Mucosa of rectum (tissue), 2 donors: ENCODE data around the gene CHL1.

ENCODE experiments used
- H3K27ac ChIP-seq, 2 donors: one replicate each; pipeline ENCODE4 v1.7.0; 2013; ENCODE audit warnings: inconsistent platforms in 2 of 2, low read depth in 2 of 2, low read length in 2 of 2
- H3K27me3 ChIP-seq, 2 donors: one replicate each; pipeline ENCODE4 v1.7.0; 2013; ENCODE audit warnings: low read length in 2 of 2; ENCODE audit not compliant: control insufficient read depth in 2 of 2, insufficient read depth in 2 of 2
- H3K36me3 ChIP-seq, 2 donors: one replicate each; pipeline ENCODE4 v1.7.0; 2013; ENCODE audit warnings: low read length in 2 of 2; ENCODE audit not compliant: control insufficient read depth in 2 of 2, insufficient read depth in 2 of 2
- H3K4me1 ChIP-seq, 2 donors: one replicate each; pipeline ENCODE4 v1.7.0; 2013; ENCODE audit warnings: low read length in 2 of 2, mild to moderate bottlenecking in 1 of 2; ENCODE audit not compliant: control insufficient read depth in 2 of 2, insufficient read depth in 2 of 2
- H3K4me3 ChIP-seq, 2 donors: one replicate each; pipeline ENCODE4 v1.7.0; 2013; ENCODE audit warnings: low read length in 2 of 2
- H3K9ac ChIP-seq, 2 donors: one replicate each; pipeline ENCODE4 v1.7.0; 2013; ENCODE audit warnings: low read length in 2 of 2, low read depth in 1 of 2, mild to moderate bottlenecking in 1 of 2
- H3K9me3 ChIP-seq, 2 donors: one replicate each; pipeline ENCODE4 v1.7.0; 2013; ENCODE audit warnings: low read length in 2 of 2; ENCODE audit not compliant: control insufficient read depth in 2 of 2
- donor health status: healthy.
- donor health status: Normal muscosa, but diverticular disease.

Gene CHL1

DNA sequence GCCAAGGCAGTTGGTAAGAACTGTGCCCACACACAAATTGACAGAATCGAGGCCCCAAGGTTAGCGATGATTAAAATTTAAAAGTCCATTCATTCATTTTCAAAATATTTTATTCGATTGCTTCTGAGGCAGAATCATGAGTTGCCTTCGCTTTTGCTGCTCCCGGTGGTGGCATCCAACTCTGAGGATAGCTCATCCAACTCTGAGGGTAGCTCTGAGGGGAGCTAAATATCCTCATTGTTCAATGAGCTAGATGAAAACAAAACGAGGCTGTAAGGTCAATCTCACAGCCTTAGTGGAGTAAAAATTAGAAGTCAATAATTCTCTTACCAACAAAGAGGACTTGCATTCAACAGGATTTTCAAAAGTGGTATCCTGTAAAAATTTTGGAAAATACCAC, 897 bp upstream of the CHL1 start:
- Histone ChIP-seq H3K4me1 (no peaks in the 10 kb centered on the region), H3K9ac (no peak overlapping the region), H3K4me3 (no peak overlapping the region), H3K27me3 (no peaks in the 10 kb centered on the region), H3K27ac (no peak overlapping the region), H3K9me3 (no peaks in the 10 kb centered on the region), H3K36me3 (no peaks in the 10 kb centered on the region)

DNA sequence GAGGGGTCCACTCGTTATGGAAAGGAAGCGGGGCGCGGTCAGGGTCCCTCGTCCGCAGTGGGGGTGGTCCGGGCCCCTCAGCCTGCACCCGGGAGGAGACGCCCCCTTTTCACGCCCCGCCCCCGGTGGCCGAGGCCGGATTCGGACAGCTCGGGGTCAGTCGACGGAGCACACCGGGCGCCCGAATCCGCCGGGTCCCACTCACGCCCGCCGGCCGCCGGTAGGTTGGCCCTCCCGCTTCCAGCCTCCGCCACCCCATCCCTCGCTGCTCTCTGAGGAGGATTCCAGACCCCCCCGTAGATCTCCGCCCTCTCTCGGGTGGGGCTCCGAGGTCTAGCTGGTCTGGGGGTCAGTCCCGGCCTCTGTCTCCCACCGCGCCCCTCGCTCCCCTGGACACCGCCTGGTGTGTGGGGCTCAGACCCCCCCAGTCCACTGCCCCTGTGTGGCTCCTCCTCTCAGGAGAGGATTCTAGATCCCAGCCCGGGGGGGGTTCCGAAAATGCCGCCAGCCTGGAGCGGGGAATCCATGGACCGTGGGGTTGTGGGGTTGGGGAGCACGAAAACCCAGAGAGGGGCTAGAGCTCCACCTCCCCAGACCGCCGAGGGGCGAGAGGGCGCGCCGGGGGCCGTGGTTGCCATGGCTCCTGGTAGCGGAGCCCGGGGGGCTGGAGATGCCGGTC, 725 bp downstream of the CHL1 start:
- Histone ChIP-seq H3K9me3 (no peaks in the 10 kb centered on the region), H3K4me3 (peak overlapping the region; percentile 51 to 55), H3K4me1 (no peaks in the 10 kb centered on the region), H3K36me3 (no peaks in the 10 kb centered on the region), H3K27me3 (no peaks in the 10 kb centered on the region), H3K27ac (peak overlapping the region; percentile 22 to 32), H3K9ac (peak overlapping the region in 1 of 2 donors; percentile 26)

DNA sequence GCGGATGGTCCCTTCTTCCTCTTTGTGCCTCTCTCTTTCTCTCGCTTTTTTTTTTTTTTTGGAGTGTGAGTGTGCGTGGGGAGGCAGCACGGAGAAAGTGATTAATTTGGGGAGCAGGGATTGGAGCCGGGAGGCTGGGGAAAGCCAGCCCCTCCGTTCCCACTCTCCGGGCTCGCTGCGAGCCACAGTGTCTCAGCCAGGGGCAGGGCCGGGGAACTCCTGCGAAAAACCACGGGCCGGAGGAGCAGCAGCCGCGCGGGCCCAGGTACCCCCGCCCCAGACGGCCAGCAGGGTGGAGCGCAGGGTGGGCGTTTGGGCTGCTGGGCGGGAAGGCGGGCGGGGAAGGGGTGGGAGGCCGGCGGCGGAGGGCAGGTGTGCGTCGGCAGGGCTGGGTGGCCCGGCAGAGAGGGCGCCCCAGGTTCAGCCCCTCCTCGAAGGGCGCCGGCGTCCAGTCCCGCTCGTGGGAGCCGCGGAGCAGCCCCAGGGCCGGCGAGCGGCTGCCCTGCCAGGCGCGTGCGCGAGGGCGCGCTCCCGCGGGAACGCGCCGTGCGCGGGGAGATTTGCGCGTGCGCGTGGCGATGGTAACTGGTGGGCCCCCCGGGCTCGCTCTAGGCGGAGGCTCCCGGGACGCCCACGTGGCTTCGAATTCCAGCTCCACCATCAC, 1.4 kb downstream of the CHL1 start:
- Histone ChIP-seq H3K9ac (no peak overlapping the region), H3K27ac (peak overlapping the region in 1 of 2 donors; percentile 22), H3K27me3 (no peaks in the 10 kb centered on the region), H3K36me3 (no peaks in the 10 kb centered on the region), H3K9me3 (no peaks in the 10 kb centered on the region), H3K4me1 (no peaks in the 10 kb centered on the region), H3K4me3 (peak overlapping the region; percentile 51 to 55)

DNA sequence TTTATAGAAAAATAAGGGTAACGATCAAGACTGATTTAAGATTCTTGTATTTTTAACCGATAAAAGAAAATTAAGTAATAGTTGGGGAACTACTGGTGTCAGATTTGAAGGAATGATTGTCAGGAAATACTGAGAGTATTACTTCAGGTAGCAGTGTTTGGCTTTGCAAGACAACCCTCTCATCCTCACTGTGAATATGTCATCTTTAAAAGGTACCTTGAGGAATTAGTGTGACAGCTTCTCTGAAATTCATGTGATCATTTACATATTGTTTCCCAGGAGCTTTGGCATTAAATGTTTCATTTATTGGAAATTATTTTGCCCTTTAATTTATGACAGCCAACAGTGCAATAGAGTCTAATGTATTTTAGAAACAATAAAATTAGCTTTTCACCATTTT, 3.3 kb downstream of the CHL1 start:
- H3K9me3 ChIP-seq, result no peaks in the 10 kb centered on the region
- H3K27me3 ChIP-seq, result no peaks in the 10 kb centered on the region
- H3K4me1 ChIP-seq, result no peaks in the 10 kb centered on the region
- no peak overlapping the region for H3K4me3 ChIP-seq
- no peak overlapping the region for H3K27ac ChIP-seq
- H3K36me3 ChIP-seq, result no peaks in the 10 kb centered on the region
- no peak overlapping the region for H3K9ac ChIP-seq

DNA sequence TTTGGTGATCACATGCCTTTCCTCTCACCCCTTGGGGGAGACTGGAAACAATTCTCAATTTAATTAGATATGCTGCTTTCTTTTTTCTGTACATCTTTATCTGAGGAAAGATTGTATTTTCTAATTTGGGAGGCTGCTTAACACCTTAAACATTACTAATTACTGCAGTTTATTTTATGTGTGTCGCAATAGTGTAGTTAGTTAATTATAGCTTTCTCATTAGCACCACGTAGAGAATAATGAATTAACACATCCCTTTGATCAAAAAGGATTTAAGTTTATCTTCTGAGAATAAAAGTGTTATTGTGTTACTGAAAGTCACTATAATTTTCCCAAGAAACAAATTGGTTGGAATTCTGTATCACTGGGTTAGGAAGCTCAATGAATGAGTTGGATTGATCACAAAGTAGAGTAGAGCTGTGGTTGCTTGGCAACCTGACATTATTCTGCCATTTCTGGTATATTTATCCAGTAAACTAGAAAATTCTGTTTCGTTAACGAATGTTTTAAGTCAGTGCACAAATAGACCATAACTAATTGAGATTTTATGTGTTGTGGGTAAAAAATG, 4.3 kb downstream of the CHL1 start:
- no peaks in the 10 kb centered on the region for H3K9me3 ChIP-seq
- no peaks in the 10 kb centered on the region for H3K36me3 ChIP-seq
- no peak overlapping the region for H3K4me3 ChIP-seq
- no peaks in the 10 kb centered on the region for H3K4me1 ChIP-seq
- H3K9ac ChIP-seq, result no peak overlapping the region
- H3K27me3 ChIP-seq, result no peaks in the 10 kb centered on the region
- no peak overlapping the region for H3K27ac ChIP-seq

DNA sequence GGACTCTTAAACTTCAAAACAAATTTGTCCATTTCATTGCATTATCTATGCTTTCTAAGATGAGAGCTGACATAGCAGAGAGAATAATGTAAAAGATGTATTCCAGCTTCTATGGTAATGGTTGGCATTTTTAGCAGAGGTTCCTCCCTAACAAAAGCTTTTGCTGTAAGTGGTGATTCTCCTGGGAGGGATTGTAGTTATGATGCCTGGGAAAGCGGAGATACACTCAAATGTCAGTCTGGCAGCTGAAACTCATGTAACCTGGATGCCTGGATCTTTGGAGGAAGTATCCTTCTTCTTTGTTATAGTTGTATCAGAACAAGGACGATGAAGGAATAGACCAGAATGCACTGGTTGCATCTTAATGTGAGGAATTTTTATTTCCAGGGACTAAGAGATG, 7.5 kb downstream of the CHL1 start:
- no peak overlapping the region for H3K27ac ChIP-seq

DNA sequence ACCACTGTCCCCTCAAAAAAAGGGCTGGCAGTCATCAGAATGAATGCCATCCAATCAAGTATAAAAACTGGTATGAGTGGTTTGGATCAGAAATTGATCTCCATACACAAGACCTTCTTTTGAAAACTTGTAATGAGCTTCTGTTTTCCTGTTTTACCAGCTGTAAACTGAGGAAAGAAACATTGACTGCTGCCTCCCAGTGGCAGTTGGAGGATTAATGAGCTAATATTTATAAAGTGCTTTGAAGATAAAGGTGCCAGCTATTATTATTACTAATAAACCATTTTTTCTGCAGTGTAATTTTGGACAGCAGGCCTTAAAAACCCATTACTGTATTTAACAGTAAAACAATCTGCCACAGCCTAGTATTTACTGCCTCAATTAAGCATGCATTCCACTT, 11.4 kb downstream of the CHL1 start:
- Histone ChIP-seq H3K4me3 (no peak overlapping the region), H3K36me3 (no peaks in the 10 kb centered on the region), H3K4me1 (no peaks in the 10 kb centered on the region), H3K9ac (no peak overlapping the region), H3K27ac (no peak overlapping the region), H3K27me3 (no peaks in the 10 kb centered on the region), H3K9me3 (no peaks in the 10 kb centered on the region)

More for the DNA sequence above, 7.5 kb downstream of the CHL1 start:
- Histone ChIP-seq H3K27me3 (no peaks in the 10 kb centered on the region), H3K9me3 (no peaks in the 10 kb centered on the region), H3K36me3 (no peaks in the 10 kb centered on the region), H3K9ac (no peak overlapping the region), H3K4me3 (no peak overlapping the region), H3K4me1 (no peaks in the 10 kb centered on the region)

DNA sequence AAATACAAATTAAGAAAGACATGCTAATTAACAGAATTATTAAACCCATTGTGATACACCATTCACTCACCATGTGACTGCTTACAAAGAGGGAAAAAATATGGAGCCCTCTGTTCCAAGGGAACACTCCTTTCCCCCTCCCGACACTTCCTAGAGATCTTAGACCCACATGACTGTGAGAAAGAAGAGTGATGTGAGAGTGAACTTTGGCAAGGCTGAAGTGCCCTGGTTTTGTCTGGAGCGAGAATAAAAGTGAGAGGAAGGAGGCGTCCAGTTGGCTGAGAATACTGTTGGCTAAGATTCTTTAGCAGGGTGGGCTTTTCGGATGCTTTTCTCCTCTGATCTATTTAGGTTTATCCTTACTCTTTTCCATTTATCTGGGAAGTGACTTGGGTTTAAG, 14.1 kb downstream of the CHL1 start:
- no peak overlapping the region for H3K9ac ChIP-seq
- H3K9me3 ChIP-seq, result no peaks in the 10 kb centered on the region
- no peak overlapping the region for H3K4me3 ChIP-seq
- no peaks in the 10 kb centered on the region for H3K36me3 ChIP-seq
- no peaks in the 10 kb centered on the region for H3K4me1 ChIP-seq
- no peak overlapping the region for H3K27ac ChIP-seq
- no peaks in the 10 kb centered on the region for H3K27me3 ChIP-seq

DNA sequence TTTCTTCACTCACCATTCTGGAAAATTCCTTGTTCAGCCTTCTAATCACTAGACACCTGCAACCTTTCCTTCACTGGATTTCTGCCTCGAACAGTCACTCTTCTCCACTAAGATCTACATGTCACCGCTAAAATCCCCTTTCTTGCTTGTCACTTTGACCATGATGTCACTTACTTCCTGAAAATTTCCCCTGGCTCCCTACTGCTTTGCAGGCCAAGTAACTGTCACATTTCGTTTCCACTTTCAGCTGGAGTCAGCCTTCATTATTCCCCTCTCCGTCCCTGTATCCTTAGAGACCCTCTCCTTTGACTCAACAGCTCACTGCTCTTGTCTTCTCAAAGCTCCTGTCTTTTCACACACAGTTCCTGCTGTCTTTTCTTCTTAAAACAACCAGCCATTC, 15.9 kb downstream of the CHL1 start:
- no peaks in the 10 kb centered on the region for H3K27me3 ChIP-seq
- no peaks in the 10 kb centered on the region for H3K36me3 ChIP-seq
- H3K9ac ChIP-seq, result no peak overlapping the region
- H3K9me3 ChIP-seq, result no peaks in the 10 kb centered on the region
- H3K4me3 ChIP-seq, result no peak overlapping the region
- no peaks in the 10 kb centered on the region for H3K4me1 ChIP-seq
- H3K27ac ChIP-seq, result no peak overlapping the region

DNA sequence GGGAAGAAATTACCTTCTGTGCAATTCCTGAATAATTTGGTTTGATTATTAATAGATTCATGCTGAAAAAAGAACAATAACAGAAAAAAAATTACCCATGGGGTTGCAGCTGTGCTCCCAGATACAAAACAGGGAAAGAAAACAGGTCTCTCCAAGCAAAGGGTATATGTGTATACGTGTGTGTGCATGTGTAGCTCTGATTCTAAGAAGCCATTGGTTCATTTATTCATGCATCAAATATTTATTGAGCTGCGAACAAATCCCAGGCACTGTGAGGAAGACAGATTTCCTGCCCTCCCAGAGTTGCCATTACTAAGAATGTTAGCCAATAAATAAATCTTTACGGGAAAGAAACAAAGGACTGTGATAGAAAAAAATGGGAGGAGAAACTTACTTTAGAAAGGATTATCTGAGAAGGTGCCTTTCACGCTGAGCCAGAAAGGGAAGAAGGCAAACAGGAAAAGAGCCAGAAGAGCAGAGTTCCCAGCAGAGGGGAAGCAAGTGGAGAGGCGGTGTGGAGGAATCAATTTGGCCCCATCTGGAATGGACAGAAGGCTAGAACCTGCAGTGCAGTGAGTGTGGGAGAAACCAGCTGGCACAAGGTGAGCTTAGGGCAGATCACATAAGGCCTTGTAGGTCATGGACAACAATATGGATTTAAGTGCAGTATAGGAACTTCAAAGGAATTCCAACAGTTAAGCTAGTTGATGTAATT, 20.7 kb downstream of the CHL1 start:
- no peak overlapping the region for H3K4me3 ChIP-seq

More for the DNA sequence above, 20.7 kb downstream of the CHL1 start:
- Histone ChIP-seq H3K36me3 (no peaks in the 10 kb centered on the region), H3K4me1 (no peaks in the 10 kb centered on the region), H3K27ac (no peak overlapping the region), H3K27me3 (no peaks in the 10 kb centered on the region), H3K9ac (no peak overlapping the region), H3K9me3 (peaks cover 0 to under 1% of the 10 kb centered on the region in 2 donors)
